Testis (tissue), 3 donors: ENCODE measurements around the gene MANF. TPM values are rescaled to one million over a fixed set of nuclear protein-coding genes. Genes with fewer than 3 reads are reported as not detected.

Experiments
- DNase-seq: peaks from one replicate; pipeline ENCODE4 v3.0.0-alpha.2; 2019
- H3K27ac ChIP-seq, 2 donors: fragments of 200-600 bp; sonication (generic); one replicate each; pipeline ENCODE4 v1.5.1; 2019
- H3K27me3 ChIP-seq: fragments of 200-600 bp; sonication (generic); one replicate; pipeline ENCODE4 v1.5.1; 2019
- H3K36me3 ChIP-seq: fragments of 200-600 bp; sonication (generic); one replicate; pipeline ENCODE4 v1.5.1; 2017; ENCODE audit warnings: low read depth; ENCODE audit errors: missing control alignments
- H3K4me1 ChIP-seq: fragments of 200-600 bp; sonication (generic); one replicate; pipeline ENCODE4 v1.5.1; 2019
- H3K4me3 ChIP-seq, 2 donors: fragments of 200-600 bp; sonication (generic); one replicate each; pipeline ENCODE4 v1.5.1; 2017 to 2019
- H3K9me3 ChIP-seq: fragments of 200-600 bp; sonication (generic); one replicate; pipeline ENCODE4 v1.5.1; 2017
- POLR2A ChIP-seq: fragments of 450-650 bp; IDR thresholded peaks from one replicate; pipeline ENCODE4 v1.6.1; 2017; ENCODE audit warnings: antibody characterized with exemption, mild to moderate bottlenecking, moderate library complexity
- WGBS, 2 donors: methylation state at CpG; one replicate each; pipeline ENCODE4 v1.1.5; 2018; 5-methylcytosine and 5-hydroxymethylcytosine counted together
- intact Hi-C: fragments of 100-400 bp; cut with DNase I; formaldehyde crosslinking; loops from one replicate; pipeline ENCODE4 v1.15.1; 2023; ENCODE audit warnings: low total_unique reads
- polyA plus RNA-seq: library from polyadenylated mRNA; stranded (reverse); fragments of 350-450 nt; fragmentation: Illumina TruSeq; extraction: RNeasy Lipid Tissue Mini Kit (QIAGEN cat#74804); gene quantifications from one replicate; pipeline ENCODE4 v1.2.3, GENCODE V29; 2014; ENCODE audit warnings: low read depth, low replicate concordance; ENCODE audit not compliant: insufficient read depth
- total RNA-seq, 2 donors: library from RNA; depleted of rRNA; stranded (reverse); fragments of >200 nt; gene quantifications; one replicate each; pipeline ENCODE4 v1.2.3, GENCODE V29; 2016
- TF ChIP-seq, protein P1 (sequence below), 3 experiments: fragments of 450-650 bp in 2 of 3; fragments of 200-600 bp in 1 of 3; sonication (generic) in 1 of 3; IDR thresholded peaks; one replicate each; pipeline ENCODE4 v1.5.1; 2016 to 2019; ENCODE audit warnings: antibody characterized with exemption in 3 of 3, mild to moderate bottlenecking in 2 of 3, moderate library complexity in 1 of 3

MANF gene
- total and polyA plus RNA-seq, 3 donors from 2014 or later: 48.6 to 167 (median 62.8) TPM

- intact Hi-C loops: no loop called here
- no peak overlapping the region for H3K4me3 ChIP-seq
- H3K27ac ChIP-seq: no peak overlapping the region
- peak; percentile 12 for DNase-seq
- H3K27me3 ChIP-seq: no peaks in the 10 kb centered on the region
- no peaks in the 10 kb centered on the region for H3K4me1 ChIP-seq
- no peaks in the 10 kb centered on the region for H3K36me3 ChIP-seq
- no peaks in the 10 kb centered on the region for H3K9me3 ChIP-seq
- TF ChIP-seq, protein P1, sequence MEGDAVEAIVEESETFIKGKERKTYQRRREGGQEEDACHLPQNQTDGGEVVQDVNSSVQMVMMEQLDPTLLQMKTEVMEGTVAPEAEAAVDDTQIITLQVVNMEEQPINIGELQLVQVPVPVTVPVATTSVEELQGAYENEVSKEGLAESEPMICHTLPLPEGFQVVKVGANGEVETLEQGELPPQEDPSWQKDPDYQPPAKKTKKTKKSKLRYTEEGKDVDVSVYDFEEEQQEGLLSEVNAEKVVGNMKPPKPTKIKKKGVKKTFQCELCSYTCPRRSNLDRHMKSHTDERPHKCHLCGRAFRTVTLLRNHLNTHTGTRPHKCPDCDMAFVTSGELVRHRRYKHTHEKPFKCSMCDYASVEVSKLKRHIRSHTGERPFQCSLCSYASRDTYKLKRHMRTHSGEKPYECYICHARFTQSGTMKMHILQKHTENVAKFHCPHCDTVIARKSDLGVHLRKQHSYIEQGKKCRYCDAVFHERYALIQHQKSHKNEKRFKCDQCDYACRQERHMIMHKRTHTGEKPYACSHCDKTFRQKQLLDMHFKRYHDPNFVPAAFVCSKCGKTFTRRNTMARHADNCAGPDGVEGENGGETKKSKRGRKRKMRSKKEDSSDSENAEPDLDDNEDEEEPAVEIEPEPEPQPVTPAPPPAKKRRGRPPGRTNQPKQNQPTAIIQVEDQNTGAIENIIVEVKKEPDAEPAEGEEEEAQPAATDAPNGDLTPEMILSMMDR (IDR thresholded peaks at IDR 0.05): no peak
- TF ChIP-seq POLR2A: no peak
- WGBS, 2 donors: 60 to 67% methylated on average over 4 of the region's 4 CpGs
Observed at GRCh38 chr3:51340013-51340829, 44.9 kb upstream of the MANF start.

DNA sequence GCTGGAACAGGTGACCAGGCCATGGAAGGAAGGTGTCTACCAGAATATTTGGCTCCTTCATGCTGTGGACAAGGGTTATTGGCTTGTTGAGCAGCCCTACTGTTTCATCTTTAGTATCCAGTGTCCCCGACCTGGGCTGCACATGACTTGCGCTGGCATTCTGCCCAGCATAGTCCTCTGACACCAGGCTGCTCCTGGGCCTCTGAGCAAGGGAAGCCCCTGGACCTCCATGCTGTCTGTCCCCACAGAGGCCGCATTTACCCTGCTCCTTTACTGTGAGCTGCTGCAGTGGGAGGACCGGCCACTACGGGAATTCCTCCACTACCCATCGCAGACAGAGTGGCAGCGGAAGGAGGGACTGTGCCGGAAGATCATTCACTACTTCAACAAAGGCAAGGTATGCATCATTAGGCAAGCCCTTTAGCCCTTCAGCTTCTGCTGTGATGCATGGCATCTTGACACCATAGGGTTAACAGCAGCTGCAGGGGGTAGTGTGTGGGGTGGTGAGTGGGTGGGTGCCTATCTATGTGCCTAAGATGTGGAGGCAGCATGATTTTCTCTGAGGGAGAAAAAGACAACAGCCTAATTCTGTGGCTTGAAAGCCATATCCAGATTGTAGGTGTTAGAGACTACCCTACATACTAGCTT, 44.0 kb upstream of the MANF start:
- intact Hi-C loops: no loop called here
- 84 to 88% methylated on average over 8 of the region's 8 CpGs for WGBS, 2 donors
- Histone ChIP-seq H3K4me1 (no peaks in the 10 kb centered on the region), H3K9me3 (no peaks in the 10 kb centered on the region), H3K36me3 (no peaks in the 10 kb centered on the region), H3K27ac (no peak overlapping the region), H3K4me3 (no peak overlapping the region), H3K27me3 (no peaks in the 10 kb centered on the region)
- TF ChIP-seq, protein P1 (IDR thresholded peaks at IDR 0.05): no peak
- TF ChIP-seq POLR2A: no peak
- DNase-seq: peak; percentile 17

GRCh38 chr3:51343918-51344687, 41.0 kb upstream of the MANF start:
- no peak overlapping the region for H3K4me3 ChIP-seq
- H3K4me1 ChIP-seq: no peaks in the 10 kb centered on the region
- H3K36me3 ChIP-seq: no peaks in the 10 kb centered on the region
- TF ChIP-seq POLR2A: no peak
- TF ChIP-seq, protein P1 (IDR thresholded peaks at IDR 0.05): no peak
- intact Hi-C loops: no loop called here
- DNase-seq: no peak
- WGBS, 2 donors: 74 to 78% methylated on average over 5 to 7 of the region's 7 CpGs
- H3K27me3 ChIP-seq: no peaks in the 10 kb centered on the region
- H3K9me3 ChIP-seq: no peaks in the 10 kb centered on the region
- no peak overlapping the region for H3K27ac ChIP-seq

DNA sequence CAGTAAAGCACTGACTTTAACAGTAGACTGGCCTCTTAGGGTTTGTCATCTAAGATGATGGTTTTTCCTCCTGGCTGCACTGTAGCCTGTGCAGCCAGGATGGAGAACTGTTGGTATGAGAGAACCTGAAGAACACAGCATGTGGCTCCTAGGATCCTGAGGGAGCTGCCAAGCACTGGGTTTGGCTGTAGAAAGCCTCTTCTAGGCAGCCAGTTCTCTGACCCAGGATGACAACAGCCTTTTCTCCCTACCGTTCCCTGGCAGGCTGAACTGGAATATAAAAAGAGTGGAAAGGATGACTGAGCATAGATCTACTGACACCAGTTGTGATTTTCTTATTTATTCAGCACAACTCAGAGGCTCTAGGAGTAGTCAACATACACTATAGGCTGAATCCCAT, 34.3 kb upstream of the MANF start:
- intact Hi-C loops: no loop called here
- no peaks in the 10 kb centered on the region for H3K36me3 ChIP-seq
- H3K27me3 ChIP-seq: no peaks in the 10 kb centered on the region
- H3K4me1 ChIP-seq: no peaks in the 10 kb centered on the region
- no peaks in the 10 kb centered on the region for H3K9me3 ChIP-seq
- TF ChIP-seq, protein P1 (IDR thresholded peaks at IDR 0.05): no peak
- TF ChIP-seq POLR2A: no peak
- 79 to 100% methylated on average over 1 of the region's 1 CpG for WGBS, 2 donors
- no peak for DNase-seq
- no peak overlapping the region for H3K27ac ChIP-seq
- H3K4me3 ChIP-seq: no peak overlapping the region
